ENCODE results near the gene CLN6. TPM values are rescaled to one million over a fixed set of nuclear protein-coding genes. Genes with fewer than 3 reads are reported as not detected.

CLN6 gene
- total RNA-seq, 2 experiments from 2014 or later = 60.2 to 117 TPM

DNA sequence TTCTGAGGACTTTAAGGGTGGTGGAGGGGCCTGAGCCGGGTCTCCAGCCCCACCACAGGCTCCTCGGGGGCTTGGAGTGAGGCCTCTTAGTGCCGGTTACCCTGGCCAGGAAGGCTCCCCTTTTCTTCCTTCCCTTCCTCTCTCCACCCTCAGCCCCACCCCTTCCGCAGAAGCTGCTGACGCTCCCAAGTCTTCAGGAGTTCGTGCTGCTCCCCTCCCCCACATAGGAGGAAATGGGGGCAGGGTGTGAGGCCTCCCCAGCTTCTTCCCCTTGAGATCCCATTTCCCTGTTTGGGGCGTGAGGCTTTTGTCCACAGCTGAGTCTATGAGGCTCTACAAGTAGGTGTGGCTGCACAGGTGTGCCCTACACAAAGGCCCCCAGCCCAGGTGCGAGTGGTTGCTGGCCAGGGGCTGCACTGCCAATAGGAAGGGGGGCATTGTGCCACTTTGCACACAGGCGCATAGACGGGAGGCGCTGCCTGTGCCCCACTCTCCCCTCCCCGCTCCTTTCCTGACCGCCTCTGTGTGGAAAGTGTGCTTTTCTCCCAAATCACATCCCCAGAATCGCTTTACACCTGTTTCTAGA is 23.5 kb downstream of the CLN6 start:
- Histone ChIP-seq H2AFZ (ENCODE audit: low read length) (no peak overlapping the region), H3K4me2 (ENCODE audit: low read length) (no peak overlapping the region)
- POLR2A ChIA-PET = no interaction called here

GRCh38 chr15:68205558-68205944 is 24.0 kb downstream of the CLN6 start:
- DNase-seq (ENCODE audit: low spot score) = no peak
- Histone ChIP-seq H4K20me1 (ENCODE audit: insufficient read depth, low read length) (no peaks in the 10 kb centered on the region), H3K36me3 (ENCODE audit: insufficient read depth, low read length) (peaks cover 48% of the 10 kb centered on the region), H3K9me2 (ENCODE audit: insufficient read depth, low read length) (no peaks in the 10 kb centered on the region), H3K4me2 (ENCODE audit: low read length) (no peak overlapping the region), H2AFZ (ENCODE audit: low read length) (no peak overlapping the region), H3K9me3 (ENCODE audit: low read length) (no peaks in the 10 kb centered on the region), H3K4me3 (ENCODE audit: low read depth, low read length, poor library complexity, severe bottlenecking) (no peak overlapping the region), H3K79me2 (ENCODE audit: insufficient read depth, low read depth, low read length) (peaks cover 30% of the 10 kb centered on the region; the same call in 1 of the 2 replicates), H3K27ac (ENCODE audit: low read depth, low read length, poor library complexity, severe bottlenecking) (no peak overlapping the region), H3K4me1 (ENCODE audit: insufficient read depth, low read length, poor library complexity, severe bottlenecking) (peaks cover 49% of the 10 kb centered on the region)
- no TSS peak for BruUV-seq (replicated peaks)
- ChIA-PET CTCF (ENCODE audit: unreplicated experiment) (no interaction called here), POLR2A (no interaction called here)
- TF ChIP-seq EZH2phosphoT487 (IDR thresholded peaks at IDR 0.05; ENCODE audit: borderline replicate concordance, low read depth, low read length) = no peak
- TF ChIP-seq, protein P1, sequence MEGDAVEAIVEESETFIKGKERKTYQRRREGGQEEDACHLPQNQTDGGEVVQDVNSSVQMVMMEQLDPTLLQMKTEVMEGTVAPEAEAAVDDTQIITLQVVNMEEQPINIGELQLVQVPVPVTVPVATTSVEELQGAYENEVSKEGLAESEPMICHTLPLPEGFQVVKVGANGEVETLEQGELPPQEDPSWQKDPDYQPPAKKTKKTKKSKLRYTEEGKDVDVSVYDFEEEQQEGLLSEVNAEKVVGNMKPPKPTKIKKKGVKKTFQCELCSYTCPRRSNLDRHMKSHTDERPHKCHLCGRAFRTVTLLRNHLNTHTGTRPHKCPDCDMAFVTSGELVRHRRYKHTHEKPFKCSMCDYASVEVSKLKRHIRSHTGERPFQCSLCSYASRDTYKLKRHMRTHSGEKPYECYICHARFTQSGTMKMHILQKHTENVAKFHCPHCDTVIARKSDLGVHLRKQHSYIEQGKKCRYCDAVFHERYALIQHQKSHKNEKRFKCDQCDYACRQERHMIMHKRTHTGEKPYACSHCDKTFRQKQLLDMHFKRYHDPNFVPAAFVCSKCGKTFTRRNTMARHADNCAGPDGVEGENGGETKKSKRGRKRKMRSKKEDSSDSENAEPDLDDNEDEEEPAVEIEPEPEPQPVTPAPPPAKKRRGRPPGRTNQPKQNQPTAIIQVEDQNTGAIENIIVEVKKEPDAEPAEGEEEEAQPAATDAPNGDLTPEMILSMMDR (conservative IDR thresholded peaks at IDR 0.05; ENCODE audit: low read length) = no peak
- intact Hi-C loops (cut with micrococcal nuclease; ENCODE audit: unreplicated experiment) = no loop called here

More for the DNA sequence above, 23.5 kb downstream of the CLN6 start:
- BruUV-seq (replicated peaks) = no TSS peak
- no peak for DNase-seq (ENCODE audit: low spot score)
- CTCF ChIA-PET (ENCODE audit: unreplicated experiment) = no interaction called here
- H3K79me2 ChIP-seq (ENCODE audit: insufficient read depth, low read depth, low read length) = peaks cover 30% of the 10 kb centered on the region; the same call in 1 of the 2 replicates
- peaks cover 50% of the 10 kb centered on the region for H3K36me3 ChIP-seq (ENCODE audit: insufficient read depth, low read length)
- H3K4me3 ChIP-seq (ENCODE audit: low read depth, low read length, poor library complexity, severe bottlenecking) = no peak overlapping the region
- peaks cover 54% of the 10 kb centered on the region for H3K4me1 ChIP-seq (ENCODE audit: insufficient read depth, low read length, poor library complexity, severe bottlenecking)
- no peaks in the 10 kb centered on the region for H4K20me1 ChIP-seq (ENCODE audit: insufficient read depth, low read length)
- H3K27ac ChIP-seq (ENCODE audit: low read depth, low read length, poor library complexity, severe bottlenecking) = no peak overlapping the region
- no peaks in the 10 kb centered on the region for H3K9me3 ChIP-seq (ENCODE audit: low read length)
- TF ChIP-seq, protein P1 (conservative IDR thresholded peaks at IDR 0.05; ENCODE audit: low read length) = no peak
- no peak for TF ChIP-seq EZH2phosphoT487 (IDR thresholded peaks at IDR 0.05; ENCODE audit: borderline replicate concordance, low read depth, low read length)
- intact Hi-C loops (cut with micrococcal nuclease; ENCODE audit: unreplicated experiment) = no loop called here
- no peaks in the 10 kb centered on the region for H3K9me2 ChIP-seq (ENCODE audit: insufficient read depth, low read length)

DNA sequence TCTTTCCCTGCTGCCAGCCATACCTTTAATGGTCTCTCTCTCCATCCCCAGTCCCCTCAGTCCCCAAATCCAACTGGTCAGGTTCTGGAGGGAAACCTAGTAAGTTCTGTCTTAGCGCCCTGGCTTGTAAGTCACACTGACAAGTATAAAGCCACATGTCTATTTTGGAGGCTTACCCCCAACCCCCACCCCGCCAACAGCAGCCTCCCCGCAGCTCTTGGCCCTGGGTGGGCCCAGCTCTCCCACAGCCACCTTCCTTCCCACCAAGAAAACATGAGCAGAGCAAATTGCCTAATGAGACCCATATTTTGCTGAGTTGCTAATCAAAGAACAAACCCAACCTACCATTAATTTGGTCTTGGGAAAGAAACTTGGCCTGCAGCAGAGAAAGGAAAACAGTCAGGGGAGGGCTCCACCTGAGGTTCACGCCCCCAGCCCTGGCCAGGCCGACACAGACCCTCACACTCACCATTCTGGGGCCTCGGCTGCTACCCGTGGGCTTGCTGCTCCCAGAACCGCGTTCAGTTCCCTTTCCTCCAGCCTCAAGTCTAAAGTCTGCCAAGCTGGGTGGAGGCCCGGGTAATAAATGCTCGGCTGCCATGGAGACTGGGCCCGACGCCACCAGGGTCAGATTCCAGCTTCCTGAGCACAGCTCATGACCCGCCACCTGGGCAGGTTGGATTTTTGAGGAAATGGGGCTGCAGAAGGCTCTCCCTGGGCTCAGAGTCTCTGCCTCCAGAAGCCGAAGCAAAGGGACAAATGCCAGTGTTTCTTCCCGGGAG is 24.6 kb downstream of the CLN6 start, which contains the start of gene CALML4:
Gene CALML4, minus strand, starts transcription at position 557 of the 782 bp plus-strand sequence. Its CDS starts 85 bp downstream, at position 472.
- Histone ChIP-seq H3K79me2 (ENCODE audit: insufficient read depth, low read depth, low read length) (peaks cover 30% of the 10 kb centered on the region; the same call in 1 of the 2 replicates), H3K9me3 (ENCODE audit: low read length) (no peaks in the 10 kb centered on the region), H3K4me2 (ENCODE audit: low read length) (no peak within 1 kb of the TSS), H3K36me3 (ENCODE audit: insufficient read depth, low read length) (peaks cover 48% of the 10 kb centered on the region), H3K9me2 (ENCODE audit: insufficient read depth, low read length) (no peaks in the 10 kb centered on the region), H4K20me1 (ENCODE audit: insufficient read depth, low read length) (no peaks in the 10 kb centered on the region), H3K4me1 (ENCODE audit: insufficient read depth, low read length, poor library complexity, severe bottlenecking) (peaks cover 43% of the 10 kb centered on the region), H3K4me3 (ENCODE audit: low read depth, low read length, poor library complexity, severe bottlenecking) (no peak within 1 kb of the TSS), H3K27ac (ENCODE audit: low read depth, low read length, poor library complexity, severe bottlenecking) (no peak within 1 kb of the TSS), H2AFZ (ENCODE audit: low read length) (no peak within 1 kb of the TSS)
- no TSS peak for BruUV-seq (replicated peaks)
- DNase-seq (ENCODE audit: low spot score) = no peak
- ChIA-PET POLR2A (no interaction called here), CTCF (ENCODE audit: unreplicated experiment) (interaction anchor here (0.7 kb wide), 1 partner anchor 10 kb away, joined by 5 read pairs; no protein-coding TSS in a partner anchor)
- TF ChIP-seq EZH2phosphoT487 (IDR thresholded peaks at IDR 0.05; ENCODE audit: borderline replicate concordance, low read depth, low read length) = no peak
- TF ChIP-seq, protein P1 (conservative IDR thresholded peaks at IDR 0.05; ENCODE audit: low read length) = no peak
- intact Hi-C loops (cut with micrococcal nuclease; ENCODE audit: unreplicated experiment) = no loop called here
